Mucosa of descending colon (tissue), 3 donors: ENCODE results near the gene TFB1M. TPM values are rescaled to one million over a fixed set of nuclear protein-coding genes. Genes with fewer than 3 reads are reported as not detected.
A peak's percentile ranks its signal among the peaks of the same experiment; 100 is the strongest.

Source experiments
- ATAC-seq: fragments of 200-7000 bp; cut with Tn5 transposase; one replicate; pipeline ENCODE4 v1.9.1; 2020; ENCODE audit warnings: mild to moderate bottlenecking, moderate library complexity
- DNase-seq, 3 donors: peaks; one replicate each; pipeline ENCODE4 v3.0.0-alpha.2; 2020
- H3K36me3 ChIP-seq: fragments of 200-600 bp; one replicate; pipeline ENCODE4 v1.8.0; 2021; ENCODE audit warnings: low read depth, mild to moderate bottlenecking
- H3K4me1 ChIP-seq: fragments of 200-600 bp; one replicate; pipeline ENCODE4 v1.8.0; 2021; ENCODE audit warnings: low read depth, mild to moderate bottlenecking
- H3K4me3 ChIP-seq: fragments of 200-600 bp; one replicate; pipeline ENCODE4 v1.8.0; 2021; ENCODE audit warnings: mild to moderate bottlenecking
- H3K9me3 ChIP-seq: fragments of 200-600 bp; one replicate; pipeline ENCODE4 v1.8.0; 2021; ENCODE audit warnings: mild to moderate bottlenecking
- CTCF ChIP-seq: fragments of 200-600 bp; IDR thresholded peaks from one replicate; pipeline ENCODE4 v1.8.0; 2022; ENCODE audit warnings: antibody characterized with exemption, mild to moderate bottlenecking
- intact Hi-C, 2 donors: fragments of 100-400 bp; cut with DNase I in 1 of 2; cut with micrococcal nuclease in 1 of 2; formaldehyde crosslinking; loops; one replicate each; pipeline versions ENCODE4 v1.11.0 to v1.11.1; 2022; cut with DNase I, micrococcal nuclease
- total RNA-seq, 3 donors: library from RNA; stranded (reverse); fragmentation: NEBNext Ultra II Directional in 2 of 3; extraction: Animal tissue kit (Norgen Biotek cat#: 25700) in 2 of 3; gene quantifications; one replicate each; pipeline versions ENCODE4 v1.2.1 to v1.2.4, GENCODE V29; 2021 to 2023
- donor health status: DM: no; HTN: no; CAD: no; lungs with moderate emphysema.
- donor health status: DM: no; HTN: no; CAD: no.
- donor health status: DM: no; HTN: yes; CAD: no.

The TFB1M gene
- total RNA-seq, 3 donors from 2014 or later = 23.7 to 28.3 (median 26.5) TPM

GRCh38 chr6:155275808-155276480 is 38.3 kb downstream of the TFB1M start:
- no peak for TF ChIP-seq CTCF
- peak; percentile 17 for ATAC-seq
- H3K4me1 ChIP-seq = no peaks in the 10 kb centered on the region

GRCh38 chr6:155274533-155274932 is 39.8 kb downstream of the TFB1M start:
- TF ChIP-seq CTCF = no peak
- intact Hi-C loops = no loop called here
- no peak overlapping the region for H3K4me3 ChIP-seq
- no peak for ATAC-seq
- no peaks in the 10 kb centered on the region for H3K4me1 ChIP-seq
- no peaks in the 10 kb centered on the region for H3K9me3 ChIP-seq
- no peak for DNase-seq
- H3K36me3 ChIP-seq = no peaks in the 10 kb centered on the region

More at GRCh38 chr6:155275808-155276480, 38.3 kb downstream of the TFB1M start:
- Histone ChIP-seq H3K36me3 (no peaks in the 10 kb centered on the region), H3K4me3 (no peak overlapping the region), H3K9me3 (no peaks in the 10 kb centered on the region)
- intact Hi-C loops = no loop called here
- DNase-seq = no peak

DNA sequence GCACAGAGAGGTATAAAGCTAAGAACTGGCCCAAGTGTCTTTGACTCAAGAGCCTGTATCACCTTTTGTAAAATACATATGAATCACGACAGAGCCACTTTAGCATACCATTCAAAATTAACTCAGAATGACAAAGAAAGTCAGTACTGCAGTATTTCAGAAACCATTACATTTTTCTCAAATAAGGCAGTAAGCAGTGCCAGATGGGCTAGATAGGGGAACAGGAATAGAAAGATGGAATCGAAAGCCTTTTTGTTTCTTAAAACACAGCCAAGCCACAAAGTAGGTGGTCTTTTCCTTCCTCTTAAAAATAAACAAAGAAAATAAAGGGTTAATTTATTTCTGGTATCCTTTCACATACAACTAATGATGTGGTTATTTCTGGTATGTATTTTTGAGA is 40.2 kb downstream of the TFB1M start:
- no peak for ATAC-seq
- intact Hi-C loops = no loop called here
- DNase-seq = no peak
- Histone ChIP-seq H3K9me3 (no peaks in the 10 kb centered on the region), H3K36me3 (no peaks in the 10 kb centered on the region), H3K4me1 (no peaks in the 10 kb centered on the region), H3K4me3 (no peak overlapping the region)
- TF ChIP-seq CTCF = no peak

DNA sequence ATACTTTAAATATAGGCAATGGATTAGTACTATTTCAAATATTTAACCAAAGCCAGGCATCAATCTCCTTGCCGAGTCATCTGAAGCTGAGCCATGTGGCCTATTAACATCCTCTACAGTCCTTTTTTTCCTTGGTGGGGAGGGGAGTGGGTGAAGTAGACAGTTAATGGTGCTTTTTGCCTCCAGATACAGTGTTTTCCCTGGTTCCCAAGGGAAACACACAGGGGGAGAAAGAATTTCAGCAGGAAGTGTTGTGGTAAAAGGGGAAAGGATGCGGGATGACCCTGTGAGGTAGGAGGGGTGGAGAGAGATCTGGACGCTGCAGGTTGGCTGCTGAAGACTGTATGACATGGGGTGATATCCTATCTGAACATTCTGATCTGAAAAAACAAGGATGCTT is 40.9 kb downstream of the TFB1M start:
- Histone ChIP-seq H3K36me3 (no peaks in the 10 kb centered on the region), H3K9me3 (no peaks in the 10 kb centered on the region), H3K4me3 (no peak overlapping the region), H3K4me1 (no peaks in the 10 kb centered on the region)
- intact Hi-C loops = no loop called here
- no peak for TF ChIP-seq CTCF
- no peak for ATAC-seq
- DNase-seq = no peak

GRCh38 chr6:155272353-155273232 is 41.7 kb downstream of the TFB1M start:
- H3K36me3 ChIP-seq = no peaks in the 10 kb centered on the region
- no peak for DNase-seq
- no peaks in the 10 kb centered on the region for H3K9me3 ChIP-seq
- no peaks in the 10 kb centered on the region for H3K4me1 ChIP-seq
- H3K4me3 ChIP-seq = no peak overlapping the region
- intact Hi-C loops = no loop called here
- TF ChIP-seq CTCF = no peak
- ATAC-seq = no peak
